HEK293 (cell line): ENCODE data around the gene CCP110.

ENCODE experiments used
- CTCF ChIA-PET: fragments of 350-600 bp; formaldehyde crosslinking; extraction: SDS; loops from one replicate; lab custom pipeline; 2021; ENCODE audit warnings: antibody characterized with exemption; lab: Yijun Ruan, JAX
- POLR2A ChIA-PET: fragments of 300-600 bp; formaldehyde crosslinking; extraction: SDS; loops from one replicate; lab custom pipeline; 2020; ENCODE audit warnings: antibody characterized with exemption, inconsistent platforms; lab: Yijun Ruan, JAX
- H3K27ac ChIP-seq: fragments of 200-500 bp; sonication (Bioruptor generic); 2 replicates; pipeline ENCODE4 v1.5.1; 2014; ENCODE audit warnings: low read depth, low read length, control low read depth, inconsistent platforms; ENCODE audit errors: extremely low read depth
- H3K36me3 ChIP-seq, 2 experiments: fragments of 200-500 bp in 1 of 2; sonication (Bioruptor generic) in 1 of 2; 1 replicate in 1 of 2; 2 replicates in 1 of 2; pipeline ENCODE4 v1.5.1; 2014 to 2017; ENCODE audit warnings: inconsistent platforms in 2 of 2, low read length in 2 of 2; ENCODE audit not compliant: control insufficient read depth in 2 of 2, insufficient read depth in 1 of 2
- H3K4me1 ChIP-seq: fragments of 200-500 bp; sonication (Bioruptor generic); 2 replicates; pipeline ENCODE4 v1.5.1; 2014; ENCODE audit warnings: mild to moderate bottlenecking, low read length, inconsistent platforms; ENCODE audit not compliant: control insufficient read depth, insufficient read depth
- H3K4me3 ChIP-seq: 2 replicates; pipeline ENCODE4 v1.5.1; 2011; ENCODE audit warnings: low read depth, mild to moderate bottlenecking, control low read depth, low read length, moderate library complexity
- H3K9me3 ChIP-seq: fragments of 200-500 bp; sonication (Bioruptor generic); 2 replicates; pipeline ENCODE4 v1.5.1; 2014; ENCODE audit warnings: low read depth, low read length, inconsistent platforms; ENCODE audit not compliant: control insufficient read depth, insufficient read depth
- CTCF ChIP-seq: fragments of 450-650 bp; formaldehyde crosslinking; IDR thresholded peaks from 2 replicates; pipeline ENCODE4 v1.5.1; 2016; ENCODE audit warnings: missing biosample characterization, missing genetic modification characterization
- GLIS1 ChIP-seq: fragments of 450-650 bp; formaldehyde crosslinking; IDR thresholded peaks from 2 replicates; pipeline ENCODE4 v1.5.1; 2016; ENCODE audit warnings: missing biosample characterization, missing genetic modification characterization
- KLF7 ChIP-seq: fragments of 450-650 bp; formaldehyde crosslinking; IDR thresholded peaks from 2 replicates; pipeline ENCODE4 v1.5.1; 2016; ENCODE audit warnings: missing biosample characterization, missing genetic modification characterization, borderline replicate concordance
- PRDM1 ChIP-seq: fragments of 450-650 bp; formaldehyde crosslinking; IDR thresholded peaks from 2 replicates; pipeline ENCODE4; 2016; ENCODE audit warnings: missing biosample characterization, missing genetic modification characterization
- SP7 ChIP-seq: fragments of 450-650 bp; formaldehyde crosslinking; IDR thresholded peaks from 2 replicates; pipeline ENCODE4 v1.5.1; 2016; ENCODE audit warnings: missing biosample characterization, missing genetic modification characterization
- ZNF561 ChIP-seq: fragments of 450-650 bp; IDR thresholded peaks from 2 replicates; pipeline ENCODE4 v1.5.1; 2018; ENCODE audit warnings: missing biosample characterization, missing genetic modification characterization, borderline replicate concordance
- ZNF639 ChIP-seq: fragments of 450-650 bp; formaldehyde crosslinking; IDR thresholded peaks from 2 replicates; pipeline ENCODE4 v1.5.1; 2016; ENCODE audit warnings: missing biosample characterization, missing genetic modification characterization
- ZNF654 ChIP-seq: fragments of 450-650 bp; formaldehyde crosslinking; IDR thresholded peaks from 2 replicates; pipeline ENCODE4 v1.5.1; 2016; ENCODE audit warnings: low read depth, missing biosample characterization, missing genetic modification characterization
- ZNF660 ChIP-seq: fragments of 450-650 bp; IDR thresholded peaks from 2 replicates; pipeline ENCODE4 v1.5.1; 2018; ENCODE audit warnings: missing biosample characterization, mild to moderate bottlenecking, missing genetic modification characterization
- ZNF76 ChIP-seq: fragments of 450-650 bp; formaldehyde crosslinking; IDR thresholded peaks from 2 replicates; pipeline ENCODE4; 2016; ENCODE audit warnings: low read depth, missing biosample characterization, missing genetic modification characterization, borderline replicate concordance
- TF ChIP-seq, protein P1 (sequence below): fragments of 450-650 bp; IDR thresholded peaks from 2 replicates; pipeline ENCODE4 v1.5.1; 2018; ENCODE audit warnings: missing biosample characterization, missing genetic modification characterization
- TF ChIP-seq, protein P2 (sequence below): fragments of 450-650 bp; formaldehyde crosslinking; IDR thresholded peaks from 2 replicates; pipeline ENCODE4 v1.5.1; 2016; ENCODE audit warnings: missing biosample characterization, missing genetic modification characterization

CCP110 gene

GRCh38 chr16:19599968-19600716 is 76.4 kb downstream of the CCP110 start (continued):
- TF ChIP-seq SP7 (tag by site-specific recombination) (no peak), ZNF660 (no peak), ZNF639 (no peak), KLF7 (tag by site-specific recombination) (no peak), GLIS1 (tag by site-specific recombination) (no peak), ZNF76 (tag by site-specific recombination) (no peak)
- TF ChIP-seq, protein P1, sequence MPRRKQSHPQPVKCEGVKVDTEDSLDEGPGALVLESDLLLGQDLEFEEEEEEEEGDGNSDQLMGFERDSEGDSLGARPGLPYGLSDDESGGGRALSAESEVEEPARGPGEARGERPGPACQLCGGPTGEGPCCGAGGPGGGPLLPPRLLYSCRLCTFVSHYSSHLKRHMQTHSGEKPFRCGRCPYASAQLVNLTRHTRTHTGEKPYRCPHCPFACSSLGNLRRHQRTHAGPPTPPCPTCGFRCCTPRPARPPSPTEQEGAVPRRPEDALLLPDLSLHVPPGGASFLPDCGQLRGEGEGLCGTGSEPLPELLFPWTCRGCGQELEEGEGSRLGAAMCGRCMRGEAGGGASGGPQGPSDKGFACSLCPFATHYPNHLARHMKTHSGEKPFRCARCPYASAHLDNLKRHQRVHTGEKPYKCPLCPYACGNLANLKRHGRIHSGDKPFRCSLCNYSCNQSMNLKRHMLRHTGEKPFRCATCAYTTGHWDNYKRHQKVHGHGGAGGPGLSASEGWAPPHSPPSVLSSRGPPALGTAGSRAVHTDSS (tag by site-specific recombination), result no peak
- TF ChIP-seq, protein P2, sequence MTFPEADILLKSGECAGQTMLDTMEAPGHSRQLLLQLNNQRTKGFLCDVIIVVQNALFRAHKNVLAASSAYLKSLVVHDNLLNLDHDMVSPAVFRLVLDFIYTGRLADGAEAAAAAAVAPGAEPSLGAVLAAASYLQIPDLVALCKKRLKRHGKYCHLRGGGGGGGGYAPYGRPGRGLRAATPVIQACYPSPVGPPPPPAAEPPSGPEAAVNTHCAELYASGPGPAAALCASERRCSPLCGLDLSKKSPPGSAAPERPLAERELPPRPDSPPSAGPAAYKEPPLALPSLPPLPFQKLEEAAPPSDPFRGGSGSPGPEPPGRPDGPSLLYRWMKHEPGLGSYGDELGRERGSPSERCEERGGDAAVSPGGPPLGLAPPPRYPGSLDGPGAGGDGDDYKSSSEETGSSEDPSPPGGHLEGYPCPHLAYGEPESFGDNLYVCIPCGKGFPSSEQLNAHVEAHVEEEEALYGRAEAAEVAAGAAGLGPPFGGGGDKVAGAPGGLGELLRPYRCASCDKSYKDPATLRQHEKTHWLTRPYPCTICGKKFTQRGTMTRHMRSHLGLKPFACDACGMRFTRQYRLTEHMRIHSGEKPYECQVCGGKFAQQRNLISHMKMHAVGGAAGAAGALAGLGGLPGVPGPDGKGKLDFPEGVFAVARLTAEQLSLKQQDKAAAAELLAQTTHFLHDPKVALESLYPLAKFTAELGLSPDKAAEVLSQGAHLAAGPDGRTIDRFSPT (tag by site-specific recombination), result no peak

DNA sequence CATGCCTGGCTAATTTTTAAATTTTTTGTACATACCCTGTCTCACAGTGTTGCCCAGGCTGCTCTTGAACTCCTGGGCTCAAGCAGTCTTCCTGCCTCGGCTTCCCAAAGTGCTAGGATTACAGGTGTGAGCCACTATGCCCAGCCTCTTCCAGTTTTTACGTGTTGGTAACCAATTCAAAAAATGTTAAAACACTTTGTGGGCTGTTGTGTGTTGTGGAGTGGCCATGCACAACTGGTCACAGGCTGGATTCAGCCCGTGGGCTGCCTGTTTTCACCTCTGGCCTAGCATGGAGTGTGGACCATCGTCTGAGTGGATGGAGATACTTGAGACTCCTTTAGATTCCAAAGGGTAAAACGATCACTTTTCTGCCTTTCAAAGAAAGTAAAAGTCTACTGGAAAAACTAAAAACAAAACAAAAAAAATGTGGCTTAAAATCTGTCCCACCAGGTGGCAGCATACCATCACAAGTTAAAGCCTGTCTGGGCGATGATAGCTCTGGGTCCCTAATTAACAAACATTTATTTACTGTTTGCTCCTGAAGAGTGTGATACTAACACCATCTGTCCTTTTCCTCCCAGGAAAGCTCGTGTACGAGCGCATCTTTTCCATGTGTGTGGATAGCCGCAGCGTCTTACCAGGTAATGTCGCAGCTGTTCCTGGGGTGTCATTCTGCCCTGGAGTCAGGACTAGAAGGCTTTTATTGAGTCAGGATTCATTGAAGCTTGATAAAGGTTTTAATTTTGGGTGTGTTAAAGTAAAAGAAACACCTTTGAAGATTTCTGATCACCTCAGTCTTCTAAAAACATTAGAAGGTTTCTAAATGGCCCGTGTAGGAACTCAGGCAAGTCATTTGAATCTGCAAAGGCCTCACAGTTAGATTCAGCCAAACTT is 77.6 kb downstream of the CCP110 start:
- peak; percentile 79 for TF ChIP-seq ZNF654 (tag by site-specific recombination)
- 0 out of 2 replicates have a peak, but pooled peaks have one; percentile 22 for TF ChIP-seq PRDM1
- TF ChIP-seq ZNF561 (tag by site-specific recombination), result no peak
- peak; percentile 54; the same call in 1 of the 2 replicates for TF ChIP-seq CTCF (tag by site-specific recombination)
- POLR2A ChIA-PET, result interaction anchor here (0.6 to 0.9 kb wide), 2 partner anchors 9 to 285 kb away, joined by 3 to 4 read pairs; no protein-coding TSS in a partner anchor

More for the DNA sequence above, 77.6 kb downstream of the CCP110 start:
- H3K36me3 ChIP-seq, result peaks cover 7 to 21% of the 10 kb centered on the region in 2 experiments; a peak in 2 of 3 replicates
- no peaks in the 10 kb centered on the region for H3K9me3 ChIP-seq
- no peak overlapping the region for H3K27ac ChIP-seq
- H3K4me3 ChIP-seq, result no peak overlapping the region
- CTCF ChIA-PET, result interaction anchor here (0.6 to 9.2 kb wide), 26 partner anchors 11 to 784 kb away, joined by 3 to 99 read pairs (median 3); partner anchors contain the start of gene GPRC5B
- H3K4me1 ChIP-seq, result no peaks in the 10 kb centered on the region
